Ecto neural progenitor cell (in vitro differentiated cells): ENCODE data around the gene UNC93B1.
"Not testable (repeated sequence)": the region's sequence is repeated elsewhere in the genome, so short reads cannot be mapped to it uniquely, and the experiment has no call there.

Source experiments
- DNase-seq: peaks from one replicate; pipeline ENCODE4 v3.0.0-alpha.2; 2018; ENCODE audit warnings: low spot score

Gene UNC93B1

DNA sequence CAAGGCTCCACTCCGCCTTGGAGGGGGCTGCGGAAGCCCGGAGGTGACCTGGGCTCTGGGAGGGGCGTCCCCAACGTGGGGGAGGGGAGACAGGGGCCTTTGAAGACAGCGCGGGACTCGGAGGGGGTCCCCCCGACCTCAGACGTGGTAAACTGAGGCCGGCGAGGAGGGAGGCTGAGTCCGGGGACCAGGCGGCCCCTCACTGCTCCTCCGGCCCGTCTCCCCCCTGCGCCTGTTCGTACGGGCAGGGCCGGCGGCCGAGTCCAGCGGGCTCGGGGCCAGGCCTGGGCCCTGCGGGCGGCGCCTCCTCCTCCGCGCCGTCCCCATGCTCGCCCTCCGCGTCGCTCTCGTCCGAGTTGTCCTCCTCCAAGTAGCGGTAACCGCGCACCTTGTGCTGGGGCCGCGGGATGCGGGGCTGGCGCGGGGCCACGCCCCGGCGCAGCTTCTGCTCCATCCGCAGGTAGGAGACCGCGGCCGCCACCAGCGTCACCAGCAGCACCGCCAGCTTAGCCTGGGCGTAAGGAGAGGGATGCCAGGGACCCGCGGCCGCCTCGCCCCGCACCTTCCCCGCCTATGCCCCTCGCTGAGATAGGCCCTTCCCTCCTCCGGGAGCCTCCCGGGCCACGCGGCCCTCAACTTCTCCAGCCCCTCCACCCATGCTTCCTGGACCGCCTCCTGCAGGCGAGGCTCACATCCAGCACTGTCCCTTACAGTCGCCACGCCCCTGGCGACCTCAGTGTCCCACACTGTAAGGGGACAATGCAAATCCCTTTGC, 12.4 kb downstream of the UNC93B1 start:
- DNase-seq = not testable (repeated sequence)

DNA sequence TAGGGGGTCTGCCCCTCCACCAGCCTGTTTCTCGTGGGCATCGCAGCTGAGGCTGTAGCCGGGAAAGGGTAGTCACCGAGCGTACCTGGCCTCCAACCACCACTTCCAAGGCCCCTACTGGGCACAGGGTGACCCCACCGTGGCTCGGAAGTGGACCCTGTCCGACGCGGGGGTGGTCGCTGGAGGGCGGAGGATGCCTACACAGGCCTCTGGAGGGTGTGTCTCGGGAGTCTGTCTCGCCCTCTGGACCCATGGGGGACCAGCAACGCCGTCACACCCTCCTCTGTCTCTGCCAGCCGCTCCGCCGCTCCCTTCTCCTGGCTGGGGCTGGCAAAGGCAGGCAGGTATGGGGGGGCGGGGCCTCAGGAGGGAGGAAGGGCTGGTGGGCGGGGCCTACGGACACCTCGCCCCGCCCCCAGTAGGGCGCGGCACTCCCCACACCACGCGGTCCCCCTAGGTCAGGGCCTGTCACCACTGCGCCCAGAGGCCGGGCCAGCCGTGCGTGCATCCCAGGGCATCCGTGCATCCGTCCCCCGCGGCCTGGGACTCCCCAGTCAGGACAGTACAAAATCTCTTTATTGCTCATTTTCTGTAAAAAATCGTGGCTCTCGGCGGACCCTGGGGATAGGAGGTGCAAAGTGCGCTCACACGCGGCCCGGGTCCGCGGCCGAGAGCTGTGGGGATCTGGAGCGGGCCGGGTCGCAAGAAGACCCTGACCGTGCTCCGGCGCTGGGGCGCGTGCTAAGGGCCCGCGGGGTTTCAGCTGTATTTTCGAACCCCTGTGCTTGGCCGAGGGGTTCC, 13.2 kb downstream of the UNC93B1 start:
- DNase-seq = peak; percentile 66

DNA sequence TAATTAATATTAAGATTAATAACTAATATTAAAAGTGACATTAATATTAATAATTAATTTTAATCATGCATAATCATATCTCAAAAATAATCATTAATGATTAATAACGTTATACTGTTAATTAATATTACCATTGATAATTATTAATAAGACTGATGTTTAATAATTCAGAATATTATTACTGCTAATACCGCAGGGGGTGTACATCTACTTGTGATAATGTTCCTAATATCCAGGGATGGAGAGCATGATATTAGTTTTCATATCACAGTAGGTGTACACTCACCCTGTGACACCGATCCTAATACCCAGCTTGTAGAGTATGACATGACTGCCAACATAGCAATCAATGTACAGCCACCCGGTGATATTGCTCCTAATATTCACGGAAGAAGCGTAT, 18.6 kb downstream of the UNC93B1 start:
- DNase-seq = not testable (repeated sequence)

DNA sequence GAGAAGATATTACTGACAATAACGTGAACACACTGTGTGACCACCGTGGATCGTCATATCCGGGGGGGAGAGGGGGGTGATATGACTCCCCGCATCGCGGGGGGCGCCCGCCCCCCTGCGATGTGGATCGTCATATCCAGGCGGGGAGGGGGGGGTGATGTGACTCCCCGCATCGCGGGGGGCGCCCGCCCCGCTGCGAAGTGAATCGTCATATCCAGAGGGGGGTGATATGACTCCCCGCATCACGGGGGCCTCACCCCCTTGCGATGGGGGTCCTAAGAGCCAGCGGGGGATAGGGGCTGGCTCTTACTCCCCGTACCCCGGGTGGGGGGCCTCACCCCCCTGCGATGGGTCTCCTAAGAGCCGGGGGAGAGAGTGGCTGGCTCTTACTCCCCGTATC, 19.9 kb downstream of the UNC93B1 start:
- no peak for DNase-seq

DNA sequence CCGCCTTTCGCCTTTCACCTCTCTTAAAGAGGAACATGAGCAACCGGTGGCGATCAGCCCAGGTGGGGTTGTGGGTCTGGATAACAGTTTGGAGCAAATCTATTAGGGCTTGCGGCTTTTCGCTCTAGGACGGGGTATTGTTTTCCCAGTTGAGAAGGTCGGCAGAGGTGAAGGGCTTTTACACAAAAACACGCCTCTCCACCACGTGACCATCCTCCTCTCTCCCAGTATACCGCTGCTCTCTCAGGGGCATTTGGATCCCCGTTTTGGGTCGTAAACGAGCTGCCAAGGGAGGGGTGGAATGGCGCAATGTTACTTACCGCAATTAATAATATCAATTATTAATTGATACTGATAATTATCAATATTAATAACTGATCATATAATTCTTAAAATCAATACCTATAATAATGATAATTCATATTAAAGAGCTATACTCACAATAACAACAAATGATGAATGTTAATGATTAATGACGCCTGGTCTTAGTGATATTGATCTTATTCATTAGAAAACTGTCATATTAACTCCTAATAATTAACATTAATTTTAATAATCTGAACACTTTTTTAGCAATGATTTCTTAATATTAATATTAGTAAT, 21.5 kb downstream of the UNC93B1 start:
- DNase-seq = not testable (repeated sequence)

DNA sequence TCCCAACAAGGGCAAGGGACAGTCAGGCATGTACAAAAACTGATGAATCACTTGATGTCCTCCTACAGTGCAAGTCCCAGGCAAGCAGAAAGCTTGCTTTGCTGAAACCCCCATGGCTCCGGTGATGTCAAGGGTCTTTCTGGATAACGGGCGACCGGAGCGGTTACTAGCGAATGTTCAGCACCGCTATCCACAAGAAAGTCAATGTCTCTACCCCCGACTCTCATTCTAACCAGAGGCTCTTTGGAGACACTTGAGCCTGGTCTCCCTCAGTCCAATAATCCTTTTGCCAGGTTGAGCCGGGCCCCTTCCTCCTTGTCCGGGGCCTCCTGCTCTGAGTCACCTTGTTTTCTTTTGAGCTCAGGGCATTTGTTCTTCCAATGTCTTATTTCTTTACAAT, 22.7 kb downstream of the UNC93B1 start:
- not testable (repeated sequence) for DNase-seq

DNA sequence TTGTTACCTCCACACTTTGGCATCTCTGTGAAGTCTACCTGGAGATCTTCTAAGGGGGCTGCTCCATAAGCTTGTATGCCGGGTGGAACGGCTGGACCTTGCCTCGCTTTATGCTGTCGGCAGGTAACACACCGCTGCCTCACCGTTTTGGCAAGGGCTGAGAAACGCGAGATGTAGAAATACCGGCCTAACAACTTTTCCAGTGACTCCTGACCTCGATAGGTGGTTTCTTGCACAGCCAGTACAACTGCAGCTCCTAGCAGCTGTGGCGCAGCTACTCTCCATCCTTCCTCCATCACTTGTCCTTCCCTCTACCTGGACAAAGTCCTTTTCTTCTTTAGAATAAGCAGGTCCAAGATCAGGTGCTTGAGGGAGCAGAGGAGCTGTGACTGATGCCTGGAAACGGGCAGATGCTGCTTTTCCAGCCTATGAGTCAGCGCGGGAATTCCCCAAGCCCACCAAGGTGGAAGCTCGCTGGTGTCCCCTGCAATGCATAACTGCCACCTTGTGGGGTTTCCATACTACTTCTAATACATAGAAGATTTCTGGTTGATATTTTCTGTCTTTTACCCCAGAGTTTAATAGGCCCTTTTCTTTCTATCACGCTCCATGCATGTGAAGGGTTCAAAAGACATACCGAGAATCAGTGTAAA, 25.0 kb downstream of the UNC93B1 start:
- not testable (repeated sequence) for DNase-seq

DNA sequence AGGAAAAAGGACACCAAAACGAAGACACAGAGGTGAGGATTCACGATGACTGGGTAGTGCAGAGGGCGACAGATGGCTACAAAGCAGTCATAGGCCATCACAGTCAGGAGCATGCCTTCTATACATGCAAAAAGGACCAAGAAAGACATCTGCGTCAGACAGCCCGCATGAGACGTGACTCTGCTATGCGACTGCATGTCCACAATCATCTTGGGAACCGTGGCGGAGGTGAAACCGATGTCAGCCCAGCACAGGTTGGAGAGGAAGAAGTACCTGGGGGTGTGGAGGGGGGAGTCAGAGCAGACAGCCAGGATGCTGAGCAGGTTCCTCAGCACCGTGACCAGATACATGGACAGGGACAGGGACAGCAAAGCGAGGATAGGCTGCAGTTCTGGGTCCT, 29.2 kb downstream of the UNC93B1 start:
- not testable (repeated sequence) for DNase-seq

DNA sequence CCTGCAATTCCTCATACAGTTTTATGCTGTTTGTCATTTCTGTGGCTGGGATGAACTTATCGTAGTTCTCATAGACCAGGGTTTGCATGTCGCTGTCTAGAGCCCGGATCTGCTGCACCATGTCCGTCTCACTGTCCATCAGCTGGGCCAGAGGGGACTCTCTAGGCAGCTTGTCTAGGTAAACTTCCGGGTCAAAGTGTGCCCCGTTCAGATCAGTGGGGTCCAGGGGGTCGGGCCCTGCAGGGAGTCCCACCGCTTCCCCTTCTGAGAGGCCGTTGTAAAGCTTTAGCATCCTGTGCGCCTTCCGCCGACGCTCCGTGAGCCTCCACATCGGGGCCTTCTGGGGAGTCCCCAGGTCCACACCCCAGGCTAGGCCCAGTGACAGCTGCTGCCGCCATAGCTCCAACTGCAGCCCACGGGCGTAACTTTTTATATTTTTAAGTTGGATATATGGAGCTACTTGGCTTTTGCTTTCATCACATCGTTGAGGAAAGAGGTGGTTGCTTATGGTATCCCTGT, 38.0 kb downstream of the UNC93B1 start:
- not testable (repeated sequence) for DNase-seq

DNA sequence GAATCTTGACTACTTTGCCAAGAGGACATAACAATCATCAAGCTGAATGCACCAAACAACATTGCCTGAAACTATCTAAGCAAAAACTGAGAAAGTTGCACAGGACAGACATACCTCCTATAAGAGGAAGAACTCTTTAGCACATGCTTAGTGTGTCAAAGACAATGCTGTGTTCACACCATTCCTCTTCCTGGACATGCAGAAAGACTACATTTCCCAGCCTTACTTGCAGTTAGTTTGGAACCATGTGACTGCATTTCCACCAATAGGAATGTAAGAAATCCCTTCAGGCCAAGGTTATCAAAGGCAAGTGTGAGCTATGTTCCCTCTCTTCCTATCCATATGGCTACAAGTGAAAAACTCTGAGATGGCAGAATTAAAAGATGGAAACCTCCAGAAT, 39.2 kb downstream of the UNC93B1 start:
- DNase-seq = not testable (repeated sequence)

DNA sequence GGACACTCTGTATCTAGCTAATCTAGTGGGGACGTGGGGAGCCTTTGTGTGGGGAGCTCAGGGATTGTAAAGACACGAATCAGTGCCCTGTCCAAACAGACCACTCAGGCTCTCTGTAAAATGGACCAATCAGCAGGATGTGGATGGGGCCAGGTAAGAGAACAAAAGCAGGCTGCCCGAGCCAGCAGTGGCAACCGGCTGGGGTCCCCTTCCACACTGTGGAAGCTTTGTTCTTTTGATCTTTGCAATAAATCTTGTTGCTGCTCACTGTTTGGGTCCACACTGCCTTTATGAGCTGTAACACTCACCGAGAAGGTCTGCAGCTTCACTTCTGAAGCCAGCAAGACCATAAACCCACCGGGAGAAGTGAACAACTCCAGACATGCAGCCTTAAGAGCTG, 40.0 kb downstream of the UNC93B1 start:
- DNase-seq = not testable (repeated sequence)

DNA sequence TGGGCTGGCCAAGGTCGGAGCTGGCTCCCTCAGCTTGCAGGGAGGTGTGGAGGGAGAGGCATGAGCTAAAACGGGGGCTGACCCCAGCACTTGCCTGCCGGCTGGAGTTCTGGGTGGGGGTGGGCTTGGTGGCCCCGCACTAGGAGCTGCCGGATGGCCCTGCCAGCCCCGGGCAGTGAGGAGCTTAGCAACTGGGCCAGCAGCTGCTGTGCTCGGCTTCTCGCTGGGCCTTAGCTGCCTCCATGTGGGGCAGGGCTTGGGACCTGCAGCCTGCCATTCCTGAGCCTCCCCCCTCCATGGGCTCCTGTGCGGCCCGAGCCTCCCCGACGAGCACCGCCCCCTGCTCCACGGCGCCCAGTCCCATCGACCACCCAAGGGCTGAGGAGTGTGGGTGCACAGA, 40.7 kb downstream of the UNC93B1 start:
- DNase-seq = not testable (repeated sequence)

DNA sequence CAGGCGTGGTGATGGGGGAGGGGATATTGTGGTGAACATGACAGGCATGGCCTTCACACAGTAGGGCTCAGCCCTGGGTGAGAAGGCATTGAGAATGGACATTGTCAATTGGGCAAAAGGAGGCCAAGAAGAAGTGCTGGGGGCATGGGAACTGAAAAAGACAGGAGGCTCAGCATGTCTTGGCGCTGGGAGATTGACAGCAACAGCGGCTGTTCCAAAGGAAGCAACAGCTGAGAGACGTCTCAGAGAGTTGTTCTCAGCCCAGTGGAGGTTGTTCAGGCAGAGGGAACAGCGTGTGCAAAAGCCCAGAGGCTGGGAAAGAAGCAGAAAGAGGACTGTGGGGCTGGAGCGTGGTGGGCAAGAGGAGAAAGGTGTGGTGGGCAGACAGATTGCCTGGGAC, 47.7 kb downstream of the UNC93B1 start:
- DNase-seq = not testable (repeated sequence)

DNA sequence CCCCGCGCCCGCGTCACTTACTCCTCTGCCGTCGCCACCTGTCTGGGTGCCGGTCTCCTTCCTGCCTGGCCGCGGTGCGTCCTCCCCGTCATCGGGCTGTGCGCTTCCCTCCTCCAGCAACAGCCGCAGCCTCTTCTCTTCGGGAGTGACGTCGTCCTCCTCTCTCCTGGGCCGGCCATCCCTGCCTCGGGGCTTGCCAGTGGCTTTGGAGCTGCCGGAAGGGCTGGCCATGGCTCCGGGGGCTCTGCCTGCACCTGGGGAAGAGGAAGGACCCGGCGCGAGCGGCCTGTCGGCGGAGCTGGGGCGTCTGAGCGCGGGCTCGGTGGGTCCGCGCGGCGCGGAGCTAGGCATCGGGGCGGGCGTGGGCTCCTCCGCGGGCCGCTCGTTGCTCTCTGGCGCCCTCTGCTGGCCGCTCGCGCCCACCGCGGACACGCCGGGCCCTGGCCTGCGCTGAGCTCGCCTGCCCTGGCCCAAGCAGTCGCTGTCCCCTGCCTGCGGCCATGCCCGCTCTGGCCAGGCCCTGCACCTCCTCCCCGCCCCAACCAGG, 48.4 kb downstream of the UNC93B1 start:
- DNase-seq = peak; percentile 89

DNA sequence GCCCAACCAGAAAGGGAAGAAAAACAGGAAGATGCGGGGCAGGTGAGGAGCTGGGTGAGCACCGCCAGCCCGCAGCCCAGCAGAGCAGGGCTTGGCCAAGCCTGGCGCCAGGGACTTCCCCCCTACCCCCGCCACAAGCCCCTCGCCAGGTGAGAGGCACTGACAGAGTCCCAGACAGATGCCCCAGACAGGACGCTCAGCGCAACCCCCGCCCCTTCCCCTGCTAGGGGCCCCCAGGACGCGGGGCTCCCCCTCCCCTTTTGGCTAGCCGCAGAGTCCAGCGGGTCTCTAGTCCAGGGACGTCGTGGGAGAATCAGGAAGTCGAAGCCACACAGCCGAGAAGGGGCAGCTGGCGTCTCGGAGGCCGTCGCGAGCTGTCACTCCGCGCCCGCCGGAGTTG, 48.9 kb downstream of the UNC93B1 start:
- DNase-seq = not testable (repeated sequence)

DNA sequence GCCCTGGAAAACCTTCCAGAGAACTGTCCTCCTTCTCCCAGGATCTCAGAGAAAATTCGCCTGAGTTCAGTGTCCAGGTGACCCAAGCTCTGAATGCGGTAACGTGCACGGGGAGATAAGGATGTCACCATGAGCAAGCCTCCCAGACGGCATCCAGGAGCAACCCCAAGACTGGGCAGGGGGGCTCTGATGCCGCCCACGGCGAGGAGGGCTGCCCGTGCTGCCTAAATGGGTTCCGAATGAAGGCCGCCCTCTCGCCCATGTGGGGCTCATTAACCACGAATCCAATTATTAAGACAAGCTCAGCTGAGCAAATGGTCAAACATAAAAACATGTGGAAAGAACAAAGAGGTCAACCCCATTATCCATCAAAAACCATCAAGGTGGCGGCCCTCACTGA, 49.6 kb downstream of the UNC93B1 start:
- not testable (repeated sequence) for DNase-seq

DNA sequence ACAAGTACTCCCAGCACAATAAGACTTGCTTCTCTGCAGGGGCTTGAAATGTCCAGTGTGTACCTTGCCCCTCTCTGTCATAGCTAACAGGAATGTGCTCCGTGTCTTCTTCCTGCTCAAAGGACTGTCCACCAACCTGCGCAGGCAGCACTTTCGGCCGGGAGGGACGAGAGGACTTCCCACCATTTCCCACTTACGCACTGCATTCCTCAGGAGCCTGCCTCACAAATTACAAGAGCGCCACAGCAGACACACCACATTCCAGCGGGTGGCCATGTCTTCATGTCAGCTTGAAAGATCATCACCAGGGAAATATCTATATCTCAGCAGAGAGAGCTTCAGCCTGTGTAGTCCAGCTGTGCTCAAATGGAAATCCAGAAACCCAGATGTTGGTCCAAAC, 53.2 kb downstream of the UNC93B1 start:
- DNase-seq = not testable (repeated sequence)

DNA sequence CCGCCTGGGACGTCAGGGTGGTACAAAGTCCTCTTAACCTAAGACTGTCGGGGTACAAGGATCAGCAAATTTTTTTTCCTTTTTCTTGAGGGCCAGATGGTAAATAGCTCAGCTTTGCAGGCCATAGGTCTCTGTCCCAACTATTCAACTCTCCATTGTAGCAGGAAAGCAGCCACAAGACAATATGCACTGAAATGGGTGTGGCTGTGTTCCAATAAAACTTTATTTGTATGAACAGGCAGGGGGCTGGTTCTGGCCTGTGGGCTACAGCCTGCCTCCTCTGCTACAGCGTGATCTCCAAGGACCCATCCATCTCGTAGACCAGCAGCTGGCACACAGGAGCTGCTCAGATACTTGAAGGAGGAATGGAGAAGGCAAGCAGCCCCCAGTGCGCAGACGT, 56.1 kb downstream of the UNC93B1 start:
- not testable (repeated sequence) for DNase-seq

DNA sequence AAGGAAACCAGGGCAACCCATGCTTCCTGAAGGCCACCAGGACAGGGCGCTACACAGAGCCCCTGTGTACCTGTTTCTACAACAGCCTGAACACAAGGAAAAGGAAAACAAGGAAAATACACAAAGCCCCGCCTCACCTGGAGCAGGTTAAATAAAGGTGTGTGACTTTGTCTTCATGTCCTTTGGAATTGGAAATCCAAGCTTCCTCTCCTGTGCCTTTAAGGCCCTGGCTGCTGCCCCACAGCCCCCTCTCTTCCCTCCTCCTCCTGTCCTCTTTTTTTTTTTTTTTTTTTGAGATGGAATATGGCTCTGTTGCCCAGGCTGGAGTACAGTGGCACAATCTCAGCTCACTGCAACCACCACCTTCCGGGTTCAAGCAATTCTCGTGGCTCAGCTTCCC, 57.5 kb downstream of the UNC93B1 start:
- DNase-seq = not testable (repeated sequence)

DNA sequence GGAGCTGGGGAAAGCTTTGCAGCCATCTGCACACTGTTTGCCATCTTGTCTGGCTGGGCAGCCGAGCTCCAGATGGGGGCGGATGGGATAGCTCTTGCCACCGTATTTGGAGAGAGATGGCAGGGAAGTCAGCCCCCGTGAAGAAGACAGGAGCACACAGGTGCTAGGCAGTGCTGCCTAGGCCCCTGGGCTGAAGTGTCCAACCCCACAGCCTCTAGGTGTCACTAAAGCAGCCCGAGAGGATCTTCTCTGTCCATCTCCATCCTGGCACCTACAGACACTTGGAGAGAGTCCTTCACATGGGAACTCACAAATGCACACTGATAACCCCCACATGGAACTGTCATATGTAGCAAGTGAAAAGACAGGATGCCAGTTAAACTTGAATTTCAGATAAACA, 60.5 kb downstream of the UNC93B1 start:
- not testable (repeated sequence) for DNase-seq
